Small intestine (tissue), 7 donors: Measurements from ENCODE around the gene SLC35A2. TPM values are rescaled to one million over a fixed set of nuclear protein-coding genes. Genes with fewer than 3 reads are reported as not detected.
A peak's percentile ranks its signal among the peaks of the same experiment; 100 is the strongest.
"Not testable (repeated sequence)": the region's sequence is repeated elsewhere in the genome, so short reads cannot be mapped to it uniquely, and the experiment has no call there.

Experiments
- DNase-seq, 2 donors: peaks; one replicate each; pipeline versions ENCODE4 v3.0.0 to v3.0.0-alpha.2; 2013
- FAIRE-seq: peaks from 2 replicates; lab custom pipeline; 2012; peaks lifted over from hg19 to GRCh38; lab: Jason Lieb, UNC
- H3K27ac ChIP-seq, 3 donors: one replicate each; pipeline ENCODE4 v1.5.1; 2013; ENCODE audit warnings: low read length in 2 of 3, mild to moderate bottlenecking in 2 of 3, control low read depth in 1 of 3, inconsistent platforms in 1 of 3, low read depth in 1 of 3, moderate library complexity in 1 of 3
- H3K27me3 ChIP-seq, 3 donors: one replicate each; pipeline ENCODE4 v1.6.1; 2013; ENCODE audit warnings: low read length in 3 of 3, inconsistent platforms in 1 of 3; ENCODE audit not compliant: control insufficient read depth in 3 of 3, insufficient read depth in 3 of 3
- H3K36me3 ChIP-seq, 3 donors: one replicate each; pipeline ENCODE4 v1.6.1; 2013; ENCODE audit warnings: low read length in 3 of 3, inconsistent platforms in 1 of 3, low read depth in 1 of 3, mild to moderate bottlenecking in 1 of 3, moderate library complexity in 1 of 3; ENCODE audit not compliant: control insufficient read depth in 3 of 3, insufficient read depth in 2 of 3
- H3K4me1 ChIP-seq, 3 donors: one replicate each; pipeline ENCODE4 v1.6.1; 2013; ENCODE audit warnings: low read length in 2 of 3, inconsistent platforms in 1 of 3, low read depth in 1 of 3, mild to moderate bottlenecking in 1 of 3, moderate library complexity in 1 of 3; ENCODE audit not compliant: control insufficient read depth in 3 of 3, insufficient read depth in 2 of 3
- H3K4me3 ChIP-seq, 3 donors: one replicate each; pipeline ENCODE4 v1.5.1; 2013; ENCODE audit warnings: low read length in 3 of 3, control low read depth in 1 of 3, inconsistent platforms in 1 of 3, low read depth in 1 of 3, mild to moderate bottlenecking in 1 of 3, moderate library complexity in 1 of 3
- H3K9me3 ChIP-seq, 2 donors: one replicate each; pipeline ENCODE4 v1.6.1; 2013; ENCODE audit warnings: low read depth in 1 of 2, low read length in 1 of 2; ENCODE audit not compliant: control insufficient read depth in 2 of 2, insufficient read depth in 1 of 2
- WGBS, 3 donors: extraction: QIAGEN DNeasy Blood & Tissue Kit; methylation state at CpG; one replicate each; pipeline ENCODE4 v1.1.7; 2013; 5-methylcytosine and 5-hydroxymethylcytosine counted together
- polyA plus RNA-seq, 4 donors: library from polyadenylated mRNA; stranded (reverse) in 3 of 4; unstranded in 1 of 4; fragments of 200-250 nt in 3 of 4; fragments of 120-200 nt in 1 of 4; gene quantifications; one replicate each; pipeline versions ENCODE4 v1.2.1 to v1.2.3, GENCODE V29; 2013
- donor health status: healthy with polysubstance abuse.
- donor health status: control.
- donor health status: control.
- donor health status: Bipolar disorder and iron deficiency.
- donor health status: healthy.

Gene SLC35A2
- polyA plus RNA-seq, 4 donors: 8.1 to 31.5 (median 19.1) TPM

DNA sequence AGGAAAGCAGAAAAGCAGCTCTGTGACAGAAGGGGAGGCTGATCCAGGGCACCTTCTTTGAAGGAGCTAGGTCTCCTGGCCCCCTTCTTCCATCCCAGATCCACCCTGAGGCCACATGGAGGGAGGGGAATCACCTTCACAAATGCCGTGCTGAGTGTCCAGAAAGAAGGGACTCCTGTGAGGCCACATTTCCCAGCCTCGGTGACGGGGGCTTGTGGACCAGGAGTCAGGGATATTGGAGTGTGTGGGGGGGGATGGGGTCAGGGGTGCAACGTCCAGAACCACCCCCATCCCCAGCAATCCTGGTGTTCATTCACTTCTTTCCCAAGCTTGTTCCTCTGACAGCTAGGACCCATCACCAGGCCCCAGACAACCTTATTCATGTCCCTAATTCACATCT is 18.6 kb downstream of the SLC35A2 start:
- H3K27me3 ChIP-seq: no peaks in the 10 kb centered on the region
- no peak for DNase-seq
- H3K4me1 ChIP-seq: peaks cover 0 to 11% (median 6%) of the 10 kb centered on the region in 3 donors
- H3K27ac ChIP-seq: no peak overlapping the region
- H3K36me3 ChIP-seq: peaks cover 0 to 26% (median 4%) of the 10 kb centered on the region in 3 donors
- H3K4me3 ChIP-seq: no peak overlapping the region
- WGBS, 3 donors: 75 to 85% (median 85%) methylated on average over 3 to 4 of the region's 4 CpGs
- FAIRE-seq: no peak
- H3K9me3 ChIP-seq: no peaks in the 10 kb centered on the region

DNA sequence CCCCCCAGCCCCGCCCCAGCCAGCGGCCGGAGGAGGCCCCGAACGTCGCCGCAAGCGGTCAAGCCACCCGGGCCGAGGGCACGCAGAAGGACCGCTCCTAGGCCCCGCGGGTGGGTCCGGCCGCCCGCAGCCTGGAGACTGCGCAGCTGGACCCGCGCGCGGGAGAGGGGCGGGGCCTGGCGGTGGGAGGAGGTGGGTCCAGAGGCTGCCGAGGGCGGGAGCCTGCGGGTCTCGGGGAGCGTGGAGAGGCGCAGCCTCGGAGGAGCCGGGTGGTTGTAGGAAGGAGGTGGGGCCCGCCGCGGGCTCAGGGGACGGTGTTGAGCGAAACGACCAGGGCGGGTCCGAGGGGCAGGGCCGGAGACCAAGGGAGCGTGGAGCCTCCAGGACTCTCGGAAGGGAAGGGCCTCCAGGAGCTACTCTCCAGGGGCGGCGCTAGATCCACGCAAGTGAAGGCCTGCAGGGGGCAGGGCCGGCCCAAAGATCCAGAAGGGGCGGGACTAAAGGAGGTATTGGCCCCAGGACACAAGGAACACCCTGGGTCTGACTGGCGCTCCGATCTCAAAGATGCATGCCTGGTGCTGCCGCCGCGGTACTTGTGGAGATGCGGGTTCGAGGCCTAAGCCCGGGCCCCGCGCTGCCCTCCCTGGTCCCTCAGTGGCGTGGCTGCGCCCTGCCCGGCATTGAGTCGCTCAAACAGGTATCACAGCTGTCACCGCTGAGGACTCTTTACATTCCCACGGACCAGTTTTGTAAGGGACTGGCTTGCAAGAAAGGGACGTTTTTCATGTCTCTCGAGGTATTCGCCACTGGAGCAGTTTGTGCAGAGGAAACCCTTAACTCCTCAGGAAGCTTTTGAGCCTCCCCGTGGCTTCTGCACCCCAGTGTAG is 19.8 kb downstream of the SLC35A2 start:
- H3K27ac ChIP-seq: peak overlapping the region; percentile 65 to 77 (median 67)
- peaks cover 0 to 26% (median 4%) of the 10 kb centered on the region in 3 donors for H3K36me3 ChIP-seq
- no peaks in the 10 kb centered on the region for H3K27me3 ChIP-seq
- FAIRE-seq (no peak), DNase-seq (peak; percentile 91 to 92)
- peak overlapping the region; percentile 41 to 65 (median 48) for H3K4me3 ChIP-seq
- 2 to 43% (median 12%) methylated on average over 38 to 68 of the region's 68 CpGs for WGBS, 3 donors
- peaks cover 0 to 10% (median 5%) of the 10 kb centered on the region in 3 donors for H3K4me1 ChIP-seq
- no peaks in the 10 kb centered on the region for H3K9me3 ChIP-seq

DNA sequence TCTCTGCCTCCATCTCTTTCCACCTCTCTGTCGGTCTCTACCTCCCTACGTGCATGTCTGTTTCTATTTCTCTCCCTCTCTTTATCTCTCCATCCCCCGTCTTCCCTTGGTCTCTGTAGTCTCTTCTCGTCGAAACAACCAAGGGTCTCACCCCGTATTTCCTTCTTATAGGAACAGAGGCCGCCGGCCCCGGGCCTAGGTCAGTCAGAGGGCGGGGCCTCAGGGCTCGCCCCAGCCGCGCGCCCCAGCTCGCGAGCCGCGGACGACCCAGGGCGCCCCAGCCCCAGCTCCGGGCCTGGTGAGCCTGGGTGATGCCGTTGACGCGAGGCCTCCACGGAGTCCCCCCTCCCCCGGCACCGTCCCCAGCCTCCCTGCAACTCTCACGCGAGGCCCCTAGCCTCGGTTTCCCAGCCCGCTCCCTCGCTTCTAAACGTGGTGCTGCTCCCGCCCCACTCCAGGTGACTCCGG is 20.5 kb downstream of the SLC35A2 start:
- FAIRE-seq: no peak
- 1 to 31% (median 17%) methylated on average over 20 to 35 of the region's 35 CpGs for WGBS, 3 donors
- H3K36me3 ChIP-seq: peaks cover 0 to 26% (median 4%) of the 10 kb centered on the region in 3 donors
- H3K4me1 ChIP-seq: peaks cover 0 to 5% (median 0%) of the 10 kb centered on the region in 3 donors
- peak overlapping the region; percentile 41 to 65 (median 48) for H3K4me3 ChIP-seq
- H3K27me3 ChIP-seq: no peaks in the 10 kb centered on the region
- H3K27ac ChIP-seq: peak overlapping the region; percentile 65 to 77 (median 66)
- H3K9me3 ChIP-seq: no peaks in the 10 kb centered on the region
- peak in 1 of 2 donors; percentile 16 for DNase-seq

DNA sequence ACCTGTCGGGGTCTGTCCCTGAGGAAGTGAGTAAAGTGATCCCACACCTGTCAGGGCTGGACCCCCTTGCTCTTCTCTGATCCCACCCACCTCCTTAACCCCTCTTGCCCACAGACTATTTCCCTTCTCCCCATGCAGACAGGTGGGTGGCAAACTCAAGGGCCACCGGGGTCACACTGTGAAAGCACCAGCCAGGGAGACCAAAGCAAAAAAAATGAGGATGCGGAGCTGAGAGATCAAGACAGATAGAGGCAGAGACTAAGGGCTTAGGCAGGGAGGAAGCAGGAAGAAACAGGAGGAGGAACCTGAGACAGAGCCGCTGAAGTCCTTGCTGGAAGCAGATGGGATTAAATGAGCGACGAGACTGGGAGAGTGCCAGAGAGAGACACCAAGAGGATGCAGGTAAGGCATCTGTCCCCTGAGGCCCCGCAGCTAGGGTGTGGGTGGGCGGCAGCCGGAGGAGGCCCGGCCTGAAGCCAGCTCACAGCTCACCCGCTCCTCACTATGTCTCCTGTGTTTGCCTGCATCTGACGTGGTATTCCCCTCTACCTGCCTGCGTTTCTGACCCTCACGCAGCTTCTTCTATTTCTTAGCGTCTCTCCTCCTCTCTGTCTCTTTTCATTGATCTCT is 21.0 kb downstream of the SLC35A2 start:
- WGBS, 3 donors: 17 to 44% (median 26%) methylated on average over 11 to 15 of the region's 15 CpGs
- Histone ChIP-seq H3K36me3 (peaks cover 0 to 22% (median 4%) of the 10 kb centered on the region in 3 donors), H3K27me3 (no peaks in the 10 kb centered on the region), H3K4me3 (peak overlapping the region in 2 of 3 donors; percentile 48 to 65), H3K4me1 (peaks cover 0 to 5% (median 0%) of the 10 kb centered on the region in 3 donors), H3K9me3 (no peaks in the 10 kb centered on the region), H3K27ac (peak overlapping the region in 1 of 3 donors; percentile 66)
- DNase-seq (no peak), FAIRE-seq (no peak)

DNA sequence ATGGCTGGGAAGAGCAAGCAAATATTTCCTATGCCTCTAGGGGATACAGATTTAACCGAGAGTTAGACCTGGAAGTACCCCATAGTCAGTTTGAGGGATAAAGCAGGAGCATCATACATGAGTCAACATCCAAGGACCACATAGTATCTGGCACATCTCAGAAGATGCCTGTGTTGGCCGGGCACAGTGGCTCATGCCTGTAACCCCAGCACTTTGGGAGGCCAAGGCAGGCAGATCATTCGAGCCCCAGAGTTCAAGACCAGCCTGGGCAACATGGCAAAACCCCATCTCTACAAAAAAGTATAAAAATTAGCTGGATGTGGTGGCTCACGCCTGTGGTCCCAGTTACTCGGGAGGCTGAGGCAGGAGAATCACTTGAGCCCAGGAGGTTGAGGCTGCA is 24.9 kb downstream of the SLC35A2 start:
- not testable (repeated sequence) for DNase-seq, FAIRE-seq, H3K4me1 ChIP-seq, H3K27ac ChIP-seq, H3K36me3 ChIP-seq, H3K4me3 ChIP-seq, H3K27me3 ChIP-seq, H3K9me3 ChIP-seq
- WGBS, 3 donors: 80 to 94% (median 91%) methylated on average over 4 to 5 of the region's 5 CpGs

DNA sequence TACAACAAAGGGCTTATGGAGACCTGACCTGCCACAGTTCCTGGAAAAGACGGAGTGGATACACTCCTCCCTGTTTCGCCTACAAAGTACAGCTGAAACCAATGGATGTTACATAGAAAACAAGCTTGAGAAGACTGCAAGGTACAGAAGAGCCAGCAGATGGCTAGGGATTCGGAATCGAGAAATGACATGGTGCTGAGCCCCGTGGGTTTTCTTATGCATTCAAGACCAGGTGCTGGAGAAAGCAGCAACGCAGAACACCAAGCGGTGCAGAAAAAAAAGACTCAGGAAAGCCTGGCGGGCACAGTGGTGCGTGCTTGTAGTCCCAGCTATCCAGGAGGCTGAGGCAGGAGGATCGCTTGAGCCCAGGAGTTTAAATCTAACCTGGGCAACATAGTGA is 27.7 kb downstream of the SLC35A2 start:
- Histone ChIP-seq H3K4me3 (no peak overlapping the region), H3K9me3 (no peaks in the 10 kb centered on the region), H3K4me1 (no peaks in the 10 kb centered on the region), H3K27me3 (no peaks in the 10 kb centered on the region), H3K27ac (no peak overlapping the region), H3K36me3 (no peaks in the 10 kb centered on the region)
- DNase-seq (no peak), FAIRE-seq (no peak)
- WGBS, 3 donors: 72 to 74% (median 74%) methylated on average over 10 of the region's 10 CpGs

DNA sequence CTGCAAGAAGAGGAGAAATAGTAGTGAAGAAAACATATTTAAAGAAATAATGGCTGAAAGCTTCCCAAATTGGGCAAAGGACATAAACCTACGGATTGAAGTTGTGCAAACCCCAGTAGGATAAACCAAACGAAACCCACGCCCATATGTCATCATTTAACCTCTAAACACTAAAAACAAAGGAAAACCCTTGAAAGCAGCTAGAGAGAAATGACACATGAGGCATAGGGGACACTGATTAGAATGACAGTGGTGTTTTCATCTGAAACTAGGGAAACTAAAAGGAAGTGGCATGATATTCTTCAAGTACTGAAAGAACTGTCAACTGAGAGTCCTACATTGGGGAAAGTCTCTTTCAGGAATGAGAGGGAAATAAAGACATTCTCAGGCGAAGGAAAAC is 34.5 kb downstream of the SLC35A2 start:
- not testable (repeated sequence) for H3K27me3 ChIP-seq, DNase-seq, H3K27ac ChIP-seq

DNA sequence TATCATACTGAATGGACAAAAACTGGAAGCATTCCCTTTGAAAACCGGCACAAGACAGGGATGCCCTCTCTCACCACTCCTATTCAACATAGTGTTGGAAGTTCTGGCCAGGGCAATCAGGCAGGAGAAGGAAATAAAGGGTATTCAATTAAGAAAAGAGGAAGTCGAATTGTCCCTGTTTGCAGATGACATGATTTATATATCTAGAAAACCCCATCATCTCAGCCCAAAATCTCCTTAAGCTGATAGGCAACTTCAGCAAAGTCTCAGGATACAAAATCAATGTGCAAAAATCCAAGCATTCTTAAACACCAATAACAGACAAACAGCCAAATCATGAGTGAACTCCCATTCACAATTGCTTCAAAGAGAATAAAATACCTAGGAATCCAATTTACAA is 39.4 kb downstream of the SLC35A2 start:
- not testable (repeated sequence) for DNase-seq, H3K4me1 ChIP-seq, H3K36me3 ChIP-seq, FAIRE-seq, H3K27ac ChIP-seq, H3K9me3 ChIP-seq, H3K4me3 ChIP-seq, H3K27me3 ChIP-seq
- WGBS, 3 donors: 32 to 73% (median 54%) methylated on average over 1 of the region's 2 CpGs

More for the DNA sequence above, 34.5 kb downstream of the SLC35A2 start:
- WGBS, 3 donors: 59 to 73% (median 61%) methylated on average over 4 of the region's 4 CpGs
- not testable (repeated sequence) for H3K4me3 ChIP-seq, H3K36me3 ChIP-seq, FAIRE-seq, H3K9me3 ChIP-seq, H3K4me1 ChIP-seq
